Caco-2 (cell line): ENCODE measurements around the gene FAM241A. TPM values are rescaled to one million over a fixed set of nuclear protein-coding genes. Genes with fewer than 3 reads are reported as not detected.

Experiments used
- BruUV-seq: library from RNA; stranded (reverse); fragments of 400-500 nt; replicated peaks from 2 replicates; lab custom pipeline; 2021; lab: Mats Ljungman, UMichigan
- CTCF ChIA-PET: fragments of 300-600 bp; sonication (Branson Sonifier 250); formaldehyde crosslinking; loops from one replicate; lab custom pipeline; 2022; ENCODE audit warnings: antibody characterized with exemption; lab: Charles Lee
- POLR2A ChIA-PET: fragments of 300-600 bp; sonication (Branson Sonifier 250); formaldehyde crosslinking; loops from one replicate; lab custom pipeline; 2022; ENCODE audit warnings: antibody characterized with exemption; lab: Charles Lee
- DNase-seq, 2 experiments: peaks; one replicate each; pipeline versions ENCODE4 v3.0.0 to v3.0.0-alpha.2; 2020 to 2022
- H3K27me3 ChIP-seq: replicated peaks from 2 replicates; pipeline ENCODE4 v1.6.0; 2011; ENCODE audit warnings: low read length; ENCODE audit not compliant: control insufficient read depth, insufficient read depth
- H3K36me3 ChIP-seq: 2 replicates; pipeline ENCODE4 v1.5.1; 2011; ENCODE audit warnings: low read length; ENCODE audit not compliant: control insufficient read depth, insufficient read depth
- H3K4me1 ChIP-seq: fragments of 250-450 bp; sonication (Bioruptor Pico); 2 replicates; pipeline ENCODE4 v1.5.1; 2020; ENCODE audit warnings: mild to moderate bottlenecking
- H3K4me3 ChIP-seq: 2 replicates; pipeline ENCODE4 v1.5.1; 2011; ENCODE audit warnings: low read depth, mild to moderate bottlenecking, control low read depth, low read length
- H3K9me3 ChIP-seq: fragments of 250-450 bp; sonication (Bioruptor Pico); 2 replicates; pipeline ENCODE4 v1.5.1; 2020; ENCODE audit warnings: mild to moderate bottlenecking, moderate library complexity
- H3K27ac Mint-ChIP-seq: one replicate; pipeline ENCODE4 v1.8.0; 2022; ENCODE audit warnings: mixed read lengths; ENCODE audit not compliant: unreplicated experiment
- H3K27me3 Mint-ChIP-seq: one replicate; pipeline ENCODE4 v1.8.0; 2022; ENCODE audit warnings: mixed read lengths; ENCODE audit not compliant: insufficient read depth, unreplicated experiment
- H3K36me3 Mint-ChIP-seq: one replicate; pipeline ENCODE4 v1.8.0; 2022; ENCODE audit warnings: mild to moderate bottlenecking, mixed read lengths; ENCODE audit not compliant: insufficient read depth, unreplicated experiment
- H3K4me1 Mint-ChIP-seq: one replicate; pipeline ENCODE4 v1.8.0; 2022; ENCODE audit warnings: low read depth, mixed read lengths; ENCODE audit not compliant: unreplicated experiment
- H3K4me3 Mint-ChIP-seq: one replicate; pipeline ENCODE4 v1.8.0; 2022; ENCODE audit warnings: mild to moderate bottlenecking, moderate library complexity, mixed read lengths; ENCODE audit not compliant: unreplicated experiment
- H3K9me3 Mint-ChIP-seq: one replicate; pipeline ENCODE4 v1.8.0; 2022; ENCODE audit warnings: mixed read lengths; ENCODE audit not compliant: unreplicated experiment
- intact Hi-C: fragments of 100-400 bp; cut with micrococcal nuclease; formaldehyde crosslinking; loops from one replicate; pipeline ENCODE4 v1.10.0; 2022; ENCODE audit not compliant: unreplicated experiment
- total RNA-seq: library from RNA; stranded (reverse); gene quantifications from 2 replicates; pipeline ENCODE4 v1.2.3, GENCODE V29; 2022
- TF ChIP-seq, protein P1 (sequence below), 2 experiments: fragments of 200-600 bp in 1 of 2; IDR thresholded peaks; 1 replicate in 1 of 2; 2 replicates in 1 of 2; pipeline versions ENCODE4 v1.5.1 to v1.8.0; 2011 to 2022; ENCODE audit warnings: antibody characterized with exemption in 1 of 2, control low read depth in 1 of 2, inconsistent platforms in 1 of 2, low read depth in 1 of 2, low read length in 1 of 2, mild to moderate bottlenecking in 1 of 2, moderate library complexity in 1 of 2; ENCODE audit not compliant: insufficient read depth in 1 of 2, severe bottlenecking in 1 of 2, unreplicated experiment in 1 of 2

FAM241A gene
- total RNA-seq, 1 experiment from 2014 or later, result 1.0 TPM

DNA sequence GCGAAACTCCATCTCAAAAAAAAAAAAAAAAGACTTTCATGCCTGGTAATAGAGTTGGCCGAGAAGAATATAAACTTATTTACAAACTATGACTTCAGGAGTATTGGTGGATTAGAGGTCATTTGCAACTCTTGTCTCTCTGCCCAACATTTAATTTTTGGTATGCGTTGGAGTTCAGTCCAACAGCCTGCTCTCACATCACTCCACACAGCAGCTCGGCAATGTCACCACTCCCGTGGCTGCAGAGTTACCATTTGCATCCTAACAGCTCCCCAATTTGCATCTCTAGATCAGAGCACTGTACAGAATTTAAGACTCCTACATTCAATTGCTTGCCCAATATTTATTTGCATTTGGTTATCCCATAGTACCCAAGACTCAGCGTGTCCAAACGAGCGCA is 45.4 kb downstream of the FAM241A start:
- Mint-ChIP-seq H3K9me3 (no peaks in the 10 kb centered on the region), H3K27ac (no peak overlapping the region), H3K27me3 (no peaks in the 10 kb centered on the region), H3K4me1 (no peaks in the 10 kb centered on the region), H3K36me3 (no peaks in the 10 kb centered on the region), H3K4me3 (no peak overlapping the region)
- H3K4me3 ChIP-seq, result no peak overlapping the region
- POLR2A ChIA-PET, result no interaction called here
- no peaks in the 10 kb centered on the region for H3K9me3 ChIP-seq
- BruUV-seq, result no TSS peak
- H3K4me1 ChIP-seq, result no peaks in the 10 kb centered on the region
- no peaks in the 10 kb centered on the region for H3K27me3 ChIP-seq
- TF ChIP-seq, protein P1, sequence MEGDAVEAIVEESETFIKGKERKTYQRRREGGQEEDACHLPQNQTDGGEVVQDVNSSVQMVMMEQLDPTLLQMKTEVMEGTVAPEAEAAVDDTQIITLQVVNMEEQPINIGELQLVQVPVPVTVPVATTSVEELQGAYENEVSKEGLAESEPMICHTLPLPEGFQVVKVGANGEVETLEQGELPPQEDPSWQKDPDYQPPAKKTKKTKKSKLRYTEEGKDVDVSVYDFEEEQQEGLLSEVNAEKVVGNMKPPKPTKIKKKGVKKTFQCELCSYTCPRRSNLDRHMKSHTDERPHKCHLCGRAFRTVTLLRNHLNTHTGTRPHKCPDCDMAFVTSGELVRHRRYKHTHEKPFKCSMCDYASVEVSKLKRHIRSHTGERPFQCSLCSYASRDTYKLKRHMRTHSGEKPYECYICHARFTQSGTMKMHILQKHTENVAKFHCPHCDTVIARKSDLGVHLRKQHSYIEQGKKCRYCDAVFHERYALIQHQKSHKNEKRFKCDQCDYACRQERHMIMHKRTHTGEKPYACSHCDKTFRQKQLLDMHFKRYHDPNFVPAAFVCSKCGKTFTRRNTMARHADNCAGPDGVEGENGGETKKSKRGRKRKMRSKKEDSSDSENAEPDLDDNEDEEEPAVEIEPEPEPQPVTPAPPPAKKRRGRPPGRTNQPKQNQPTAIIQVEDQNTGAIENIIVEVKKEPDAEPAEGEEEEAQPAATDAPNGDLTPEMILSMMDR (IDR thresholded peaks at IDR 0.05; ENCODE audit: insufficient read depth in 1 of 2, low read depth in 1 of 2, low read length in 1 of 2, severe bottlenecking in 1 of 2, unreplicated experiment in 1 of 2), result no peak
- H3K36me3 ChIP-seq, result no peaks in the 10 kb centered on the region
- CTCF ChIA-PET, result no interaction called here
- no peak for DNase-seq
- intact Hi-C loops, result no loop called here

DNA sequence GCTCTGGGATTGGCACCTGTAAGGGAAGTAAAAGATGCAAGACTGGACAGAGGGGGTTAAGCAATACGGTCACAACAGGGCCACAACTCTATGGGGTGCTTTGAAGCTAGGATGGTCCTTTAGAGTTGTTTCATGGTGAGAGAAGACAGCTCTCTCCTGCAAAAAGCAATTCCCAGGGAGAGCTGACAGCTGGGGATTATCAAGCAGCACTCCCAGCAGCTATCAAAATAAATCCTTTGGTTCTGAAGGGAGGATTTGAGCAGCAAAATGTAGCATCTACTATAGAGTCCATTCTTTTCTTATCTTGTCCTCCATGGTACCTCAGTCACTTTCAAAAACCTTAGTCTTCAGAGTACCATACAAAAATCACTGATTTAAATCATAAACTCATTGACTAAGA is 51.2 kb downstream of the FAM241A start:
- Histone ChIP-seq H3K9me3 (no peaks in the 10 kb centered on the region), H3K4me3 (no peak overlapping the region), H3K36me3 (no peaks in the 10 kb centered on the region), H3K4me1 (no peaks in the 10 kb centered on the region), H3K27me3 (no peaks in the 10 kb centered on the region)
- ChIA-PET POLR2A (no interaction called here), CTCF (no interaction called here)
- no peaks in the 10 kb centered on the region for H3K36me3 Mint-ChIP-seq
- no TSS peak for BruUV-seq
- no peak overlapping the region for H3K4me3 Mint-ChIP-seq
- DNase-seq, result no peak
- intact Hi-C loops, result no loop called here
- no peaks in the 10 kb centered on the region for H3K9me3 Mint-ChIP-seq
- H3K27me3 Mint-ChIP-seq, result peaks cover 2% of the 10 kb centered on the region
- no peak overlapping the region for H3K27ac Mint-ChIP-seq
- peaks cover 6% of the 10 kb centered on the region for H3K4me1 Mint-ChIP-seq
- TF ChIP-seq, protein P1 (IDR thresholded peaks at IDR 0.05; ENCODE audit: insufficient read depth in 1 of 2, low read depth in 1 of 2, low read length in 1 of 2, severe bottlenecking in 1 of 2, unreplicated experiment in 1 of 2), result no peak

DNA sequence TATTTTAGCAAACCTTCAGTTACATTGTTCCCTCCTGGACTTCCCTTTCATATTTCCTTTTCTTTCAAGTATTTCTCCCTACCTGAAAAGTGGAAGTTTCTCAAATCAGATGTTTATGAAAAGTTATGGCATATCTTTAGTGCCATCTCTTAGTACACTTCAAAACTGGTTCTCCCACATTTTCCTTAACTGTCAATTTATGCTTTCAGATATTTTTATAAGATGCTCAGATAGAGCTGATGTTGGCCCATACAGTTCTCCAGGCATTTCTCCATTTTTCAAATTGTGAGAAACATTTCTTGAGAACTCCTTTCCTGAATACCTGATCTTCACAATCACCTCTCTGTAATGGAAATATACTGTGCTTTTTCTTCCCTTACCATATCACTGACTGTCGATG is 53.8 kb downstream of the FAM241A start:
- DNase-seq, result no peak
- no peaks in the 10 kb centered on the region for H3K9me3 Mint-ChIP-seq
- H3K4me3 ChIP-seq, result no peak overlapping the region

More for the DNA sequence above, 53.8 kb downstream of the FAM241A start:
- Histone ChIP-seq H3K9me3 (no peaks in the 10 kb centered on the region), H3K27me3 (no peaks in the 10 kb centered on the region), H3K4me1 (no peaks in the 10 kb centered on the region), H3K36me3 (no peaks in the 10 kb centered on the region)
- Mint-ChIP-seq H3K4me3 (no peak overlapping the region), H3K4me1 (peaks cover 6% of the 10 kb centered on the region), H3K27ac (no peak overlapping the region), H3K36me3 (no peaks in the 10 kb centered on the region), H3K27me3 (peaks cover 2% of the 10 kb centered on the region)
- intact Hi-C loops, result no loop called here
- POLR2A ChIA-PET, result no interaction called here
- TF ChIP-seq, protein P1 (IDR thresholded peaks at IDR 0.05; ENCODE audit: insufficient read depth in 1 of 2, low read depth in 1 of 2, low read length in 1 of 2, severe bottlenecking in 1 of 2, unreplicated experiment in 1 of 2), result no peak
- no TSS peak for BruUV-seq
- CTCF ChIA-PET, result no interaction called here
